ENCODE measurements around the gene RSKR. TPM values are rescaled to one million over a fixed set of nuclear protein-coding genes. Genes with fewer than 3 reads are reported as not detected.

Gene RSKR
- total RNA-seq, 1 experiment from 2014 or later = 17.2 TPM

GRCh38 chr17:28585851-28586250 is 28.1 kb downstream of the RSKR start:
- ChIA-PET POLR2A (no interaction called here), CTCF (no interaction called here)
- Histone ChIP-seq H3K27me3 (ENCODE audit: control insufficient read depth, insufficient read depth, low read length) (no peaks in the 10 kb centered on the region), H3K4me3 (ENCODE audit: low read depth in 2 of 2, low read length in 2 of 2) (no peak overlapping the region), H3K9me3 (ENCODE audit: control insufficient read depth, insufficient read depth, low read depth, low read length) (no peaks in the 10 kb centered on the region), H3K36me3 (ENCODE audit: control insufficient read depth, insufficient read depth, low read length) (peaks cover 35% of the 10 kb centered on the region), H3K27ac (ENCODE audit: low read length) (no peak overlapping the region), H3K4me1 (ENCODE audit: control insufficient read depth, insufficient read depth, low read length) (no peaks in the 10 kb centered on the region)
- DNase-seq (ENCODE audit: low read depth, low spot score) (no peak), ATAC-seq (no peak)
- intact Hi-C loops (cut with micrococcal nuclease; ENCODE audit: unreplicated experiment) (no loop called here), in situ Hi-C loops (cut with HindIII; ENCODE audit: low pct_unique_long_range_greater_than_20kb, low sequenced_read_pairs) (no loop called here)
- no peak for TF ChIP-seq POLR2AphosphoS5 (IDR thresholded peaks at IDR 0.05; ENCODE audit: low read depth, low read length)
- TF ChIP-seq CTCF (IDR thresholded peaks at IDR 0.05) = no peak
- TF ChIP-seq REST (IDR thresholded peaks at IDR 0.05; ENCODE audit: insufficient read depth in 1 of 2, low read depth in 2 of 2, low read length in 1 of 2) = no peak
- TF ChIP-seq TCF7L2 (IDR thresholded peaks at IDR 0.05; ENCODE audit: low read depth, low read length) = no peak
- TF ChIP-seq SIN3A (IDR thresholded peaks at IDR 0.05; ENCODE audit: borderline replicate concordance, insufficient read depth, low read depth, low read length) = no peak
- BruUV-seq (replicated peaks) = no TSS peak

DNA sequence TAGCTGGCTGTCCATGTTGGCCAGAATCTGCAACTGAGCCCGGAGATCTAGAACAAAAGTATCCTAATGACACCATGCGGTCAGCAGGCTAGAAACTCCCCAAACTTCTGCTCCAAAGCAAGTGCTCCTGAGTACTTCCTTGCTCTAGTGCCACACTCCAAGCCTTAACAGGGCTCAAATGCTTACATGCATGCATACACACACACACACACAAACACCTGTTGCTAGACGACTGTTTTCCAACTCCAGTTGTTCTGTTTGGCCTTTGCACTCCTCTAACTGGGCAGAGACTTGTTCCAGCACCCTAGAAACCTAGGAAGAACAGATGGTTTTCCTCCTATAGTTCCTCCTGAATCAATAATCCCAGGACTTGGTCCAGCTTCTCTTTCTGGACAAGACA is 29.6 kb downstream of the RSKR start:
- TF ChIP-seq POLR2AphosphoS5 (IDR thresholded peaks at IDR 0.05; ENCODE audit: low read depth, low read length) = no peak
- TF ChIP-seq SIN3A (IDR thresholded peaks at IDR 0.05; ENCODE audit: borderline replicate concordance, insufficient read depth, low read depth, low read length) = no peak
- TF ChIP-seq REST (IDR thresholded peaks at IDR 0.05; ENCODE audit: insufficient read depth in 1 of 2, low read depth in 2 of 2, low read length in 1 of 2) = no peak
- no peak for TF ChIP-seq TCF7L2 (IDR thresholded peaks at IDR 0.05; ENCODE audit: low read depth, low read length)
- TF ChIP-seq CTCF (IDR thresholded peaks at IDR 0.05) = no peak
- BruUV-seq (replicated peaks) = no TSS peak
- Histone ChIP-seq H3K4me1 (ENCODE audit: control insufficient read depth, insufficient read depth, low read length) (no peaks in the 10 kb centered on the region), H3K9me3 (ENCODE audit: control insufficient read depth, insufficient read depth, low read depth, low read length) (no peaks in the 10 kb centered on the region), H3K27me3 (ENCODE audit: control insufficient read depth, insufficient read depth, low read length) (no peaks in the 10 kb centered on the region), H3K27ac (ENCODE audit: low read length) (no peak overlapping the region), H3K36me3 (ENCODE audit: control insufficient read depth, insufficient read depth, low read length) (peaks cover 28% of the 10 kb centered on the region), H3K4me3 (ENCODE audit: low read depth in 2 of 2, low read length in 2 of 2) (no peak overlapping the region)
- ATAC-seq (no peak), DNase-seq (ENCODE audit: low read depth, low spot score) (no peak)
- ChIA-PET POLR2A (no interaction called here), CTCF (no interaction called here)
- intact Hi-C loops (cut with micrococcal nuclease; ENCODE audit: unreplicated experiment) = no loop called here
- in situ Hi-C loops (cut with HindIII; ENCODE audit: low pct_unique_long_range_greater_than_20kb, low sequenced_read_pairs) = no loop called here
